Measurements from ENCODE around the gene XYLT1. TPM values are rescaled to one million over a fixed set of nuclear protein-coding genes. Genes with fewer than 3 reads are reported as not detected.
A peak's percentile ranks its signal among the peaks of the same experiment; 100 is the strongest.

Gene XYLT1
- total RNA-seq, 1 donor from 2014 or later, result 0.45 TPM

DNA sequence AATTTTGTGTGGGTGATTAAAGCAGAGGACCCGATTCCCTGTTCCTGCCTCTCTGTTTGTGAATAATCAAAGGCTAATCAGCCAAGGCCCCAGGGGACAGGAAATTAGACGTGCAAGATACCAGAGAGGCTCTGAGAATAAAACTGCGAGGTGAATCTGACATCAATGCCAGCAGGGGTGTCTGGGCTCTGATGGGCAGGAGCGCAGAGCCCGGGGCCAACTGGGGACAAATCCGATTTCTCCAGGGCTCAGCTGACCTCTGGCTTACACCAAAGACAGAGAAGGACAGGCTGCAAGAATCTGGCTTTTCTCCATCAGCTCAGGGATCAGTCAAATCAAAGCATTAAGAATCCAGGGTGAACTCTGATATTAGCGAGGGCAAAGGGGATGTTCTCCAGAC is 174.3 kb downstream of the XYLT1 start:
- DNase-seq (ENCODE audit: low spot score), result no peak
- no peak for ATAC-seq

DNA sequence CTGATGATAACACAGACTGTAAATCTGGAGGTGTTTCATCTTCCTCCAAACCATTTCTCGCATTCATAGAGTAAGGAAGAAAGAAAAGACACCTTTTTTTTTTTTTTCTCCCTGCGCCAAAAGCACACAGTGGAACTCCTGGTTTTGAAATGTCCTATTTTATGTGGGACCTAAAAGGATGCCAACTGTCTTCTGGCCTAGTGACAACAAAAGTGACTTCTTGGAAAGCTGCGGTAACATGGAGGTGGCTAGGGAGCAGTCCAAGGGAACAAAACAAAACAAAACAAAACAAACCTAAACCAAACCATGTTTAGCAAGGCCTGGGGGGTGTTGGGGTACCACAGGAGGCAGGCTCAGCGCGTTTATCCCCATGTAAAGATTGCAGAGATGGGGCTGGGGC is 174.8 kb downstream of the XYLT1 start:
- DNase-seq (ENCODE audit: low spot score) (no peak), ATAC-seq (no peak)

DNA sequence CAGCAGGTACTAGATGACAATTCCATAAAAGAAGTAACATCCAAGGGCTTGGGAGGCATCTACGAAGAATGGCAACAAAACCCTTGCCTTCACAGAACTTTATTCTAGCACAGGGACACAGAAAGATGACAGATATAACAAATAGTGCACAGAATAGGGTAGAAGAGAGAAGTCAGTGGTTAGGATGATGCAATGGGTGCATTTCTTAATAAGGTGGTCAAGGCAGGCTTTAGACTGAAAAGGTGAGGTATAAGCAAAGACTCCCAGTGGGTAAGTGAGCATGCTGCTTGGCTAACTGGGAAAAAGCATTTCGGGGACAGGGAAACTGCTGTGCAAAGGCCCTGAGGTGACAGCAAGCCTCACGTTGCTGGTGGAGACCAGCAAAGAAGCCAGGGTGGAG is 175.9 kb downstream of the XYLT1 start:
- ATAC-seq (no peak), DNase-seq (ENCODE audit: low spot score) (no peak)

DNA sequence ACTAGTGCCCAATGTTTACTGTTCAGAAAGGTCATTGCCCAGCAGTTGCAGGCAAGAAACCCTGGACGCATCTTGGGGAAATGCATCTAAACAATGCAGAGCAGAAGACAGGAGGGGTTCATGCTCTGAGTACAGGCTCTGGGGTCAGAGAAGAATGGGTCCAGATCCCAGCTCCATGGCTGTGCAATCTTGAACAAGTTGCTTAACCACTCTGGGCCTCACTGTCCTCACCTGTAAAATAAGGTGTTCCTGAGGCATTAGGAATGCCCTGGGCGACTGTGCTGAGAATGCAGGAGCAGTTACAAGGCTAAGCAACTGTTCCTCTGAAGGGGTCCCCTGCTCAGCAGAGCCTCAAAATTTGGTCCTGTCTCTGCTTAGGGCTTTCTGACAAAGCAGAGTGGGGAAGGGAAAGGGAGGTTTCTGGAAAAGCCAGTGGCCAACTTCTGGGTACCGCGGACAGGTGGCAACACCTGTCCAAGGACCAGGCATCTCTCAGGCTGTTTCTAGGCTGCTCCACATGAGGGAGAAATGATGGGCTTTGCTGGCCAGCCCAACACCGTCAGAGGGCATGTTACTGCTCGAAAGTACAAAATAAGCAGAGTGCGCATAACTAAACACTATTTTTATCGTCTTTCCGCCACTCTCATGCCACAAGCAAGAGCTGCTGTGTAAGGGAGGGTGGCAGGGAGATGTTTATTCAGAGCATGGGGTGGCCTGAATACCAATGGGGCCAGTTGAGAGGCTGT is 176.8 kb downstream of the XYLT1 start:
- DNase-seq (ENCODE audit: low spot score) (no peak), ATAC-seq (no peak)

DNA sequence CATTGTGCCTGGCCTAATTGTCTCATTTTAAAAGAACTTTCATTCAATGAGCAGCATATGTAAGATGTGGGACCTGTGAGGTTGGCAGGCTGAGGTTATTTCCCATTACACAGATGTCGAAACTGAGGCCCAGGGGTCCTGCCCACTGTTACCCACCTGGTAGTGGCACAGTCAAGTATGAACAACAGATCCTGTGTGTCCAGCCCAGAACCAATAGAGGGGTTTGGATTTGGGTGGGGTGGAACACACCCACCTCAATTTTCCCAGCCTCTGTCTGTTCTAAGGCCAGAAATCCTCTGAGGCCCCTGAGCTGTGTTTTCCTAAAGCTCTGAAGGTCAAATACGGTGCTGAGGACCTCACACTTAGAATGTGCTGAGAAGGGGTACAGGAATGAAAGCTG is 179.5 kb downstream of the XYLT1 start:
- ATAC-seq, result no peak
- no peak for DNase-seq (ENCODE audit: low spot score)

DNA sequence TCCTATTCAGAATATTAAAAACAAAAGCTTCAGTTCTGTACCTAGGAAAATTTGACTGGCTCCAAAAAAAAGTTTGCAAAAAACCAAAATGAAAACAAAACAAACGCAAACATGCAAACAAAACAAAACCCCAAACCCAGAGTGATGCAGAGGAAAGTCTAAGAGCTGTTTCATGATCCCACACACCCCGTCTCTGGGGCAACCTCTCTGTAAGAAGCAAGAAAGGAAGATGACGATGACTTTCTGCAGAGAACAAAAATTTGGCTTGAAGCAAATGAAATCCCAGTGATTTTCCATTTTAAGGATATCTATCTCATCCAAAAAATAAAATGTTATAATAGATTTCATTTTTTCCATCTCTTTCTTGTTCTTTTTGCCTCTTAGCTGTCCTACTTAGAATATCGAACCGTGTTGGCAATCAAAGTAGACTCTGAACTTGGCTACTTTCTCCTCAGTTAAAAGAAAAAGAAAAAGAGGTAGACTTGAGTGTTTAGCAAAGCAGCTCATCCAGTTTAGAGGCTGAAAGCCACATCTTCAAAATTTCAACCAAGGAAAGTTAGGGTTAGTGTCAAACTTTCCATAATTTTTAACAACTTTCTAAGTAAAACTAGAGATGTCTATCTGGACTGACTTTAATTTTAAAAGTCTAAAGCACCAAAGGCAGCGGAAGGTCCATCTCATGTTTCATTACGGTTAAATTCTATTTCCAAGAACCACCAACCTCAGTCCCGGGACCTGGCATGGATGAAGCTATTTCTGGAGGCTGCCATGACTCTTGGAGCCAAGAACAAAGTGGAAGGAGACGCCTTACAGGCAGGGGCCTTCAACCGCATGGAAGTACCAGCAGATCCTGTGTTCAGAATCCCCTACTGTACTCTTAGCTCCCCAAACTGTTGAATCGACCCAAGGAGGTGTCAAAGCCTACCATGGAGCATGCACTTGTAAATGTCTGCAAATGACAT is 180.8 kb downstream of the XYLT1 start:
- ATAC-seq (no peak), DNase-seq (ENCODE audit: low spot score) (no peak)

DNA sequence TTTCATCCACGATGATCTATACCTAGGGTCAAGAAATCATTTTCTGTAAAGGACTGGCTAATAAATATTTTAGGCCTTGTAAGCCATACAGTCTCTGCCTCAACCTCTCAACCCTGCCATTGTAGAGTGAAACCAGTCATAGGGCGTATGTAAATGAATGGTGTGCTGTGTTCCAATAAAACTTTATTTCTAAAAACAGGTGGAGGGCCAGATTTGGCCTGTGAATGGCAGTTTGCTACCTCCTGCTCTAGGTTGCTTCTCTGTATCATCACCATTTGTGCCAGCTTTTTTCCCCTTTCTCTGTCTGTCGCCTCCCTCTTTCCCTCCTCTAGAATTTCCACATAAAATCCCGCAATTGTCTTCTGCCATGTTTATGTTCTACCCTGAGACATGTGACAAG is 181.7 kb downstream of the XYLT1 start:
- DNase-seq (ENCODE audit: low spot score) (no peak), ATAC-seq (no peak)

DNA sequence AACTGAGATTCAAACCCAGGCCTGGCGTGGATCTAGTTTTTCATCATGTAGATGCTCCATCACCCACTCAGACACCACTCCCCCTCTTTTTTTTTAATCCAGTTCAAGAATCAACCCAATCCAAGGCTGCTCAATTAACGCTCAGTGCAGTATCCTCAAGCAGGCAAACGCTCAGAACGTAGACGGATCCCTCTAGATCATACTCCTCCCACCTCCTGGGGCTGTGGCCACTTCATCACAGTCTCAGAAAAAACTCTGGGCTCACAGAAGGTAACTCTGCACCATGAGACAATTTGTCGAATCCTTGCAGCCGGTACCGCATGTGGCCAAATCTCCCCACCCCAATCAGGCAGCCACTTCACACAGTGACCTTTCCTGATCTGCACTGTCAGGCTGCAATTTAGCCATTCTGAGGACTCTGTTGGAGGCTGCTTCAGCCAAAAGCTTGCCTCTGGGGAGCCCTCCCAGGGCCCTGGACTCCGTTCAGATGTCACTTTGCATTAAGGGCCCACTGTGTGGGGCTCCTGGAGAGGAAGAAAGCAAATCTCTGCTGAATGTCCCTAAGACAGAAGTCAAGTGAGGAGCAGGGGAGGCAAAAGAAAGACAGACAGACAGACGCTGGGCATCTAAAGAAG is 183.5 kb downstream of the XYLT1 start:
- no peak for ATAC-seq
- no peak for DNase-seq (ENCODE audit: low spot score)

DNA sequence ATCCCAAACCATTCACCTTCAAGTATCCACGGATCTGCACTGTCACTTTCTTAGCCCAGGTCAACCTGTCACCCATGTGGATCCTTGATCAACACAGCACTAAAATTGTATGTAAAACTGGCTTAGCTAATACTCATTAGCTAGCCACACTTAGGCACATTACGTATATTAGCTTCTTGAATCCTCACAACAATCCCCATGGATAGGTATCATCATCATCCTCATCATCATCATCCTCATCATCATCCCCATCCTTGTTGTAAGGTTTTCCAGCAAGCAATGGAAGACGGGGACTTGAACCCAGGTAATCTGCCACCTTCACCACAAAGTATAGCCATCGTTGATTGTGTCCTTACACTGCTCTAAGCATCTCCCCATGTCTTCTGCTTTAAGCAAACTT is 184.3 kb downstream of the XYLT1 start:
- ATAC-seq (no peak), DNase-seq (ENCODE audit: low spot score) (no peak)

DNA sequence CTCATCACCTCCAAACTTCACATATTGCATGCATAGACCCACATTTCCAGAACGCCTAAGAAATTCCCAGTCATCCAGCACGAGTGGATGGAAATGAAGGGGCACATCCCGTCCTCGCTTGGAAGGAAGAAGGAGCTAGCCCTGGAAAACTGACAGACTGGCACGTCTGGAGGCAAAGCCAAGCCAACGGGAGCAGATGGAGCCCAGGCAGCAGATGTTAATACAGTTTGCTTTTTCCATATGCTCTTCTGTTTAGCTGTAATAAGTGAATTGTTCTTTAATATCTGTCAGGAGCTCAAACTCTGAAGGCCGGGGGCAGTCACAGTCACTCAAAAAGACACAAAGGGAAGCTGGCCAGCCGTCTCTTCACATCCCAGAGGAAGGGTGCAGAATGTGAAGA is 187.7 kb downstream of the XYLT1 start:
- ATAC-seq (no peak), DNase-seq (ENCODE audit: low spot score) (no peak)

DNA sequence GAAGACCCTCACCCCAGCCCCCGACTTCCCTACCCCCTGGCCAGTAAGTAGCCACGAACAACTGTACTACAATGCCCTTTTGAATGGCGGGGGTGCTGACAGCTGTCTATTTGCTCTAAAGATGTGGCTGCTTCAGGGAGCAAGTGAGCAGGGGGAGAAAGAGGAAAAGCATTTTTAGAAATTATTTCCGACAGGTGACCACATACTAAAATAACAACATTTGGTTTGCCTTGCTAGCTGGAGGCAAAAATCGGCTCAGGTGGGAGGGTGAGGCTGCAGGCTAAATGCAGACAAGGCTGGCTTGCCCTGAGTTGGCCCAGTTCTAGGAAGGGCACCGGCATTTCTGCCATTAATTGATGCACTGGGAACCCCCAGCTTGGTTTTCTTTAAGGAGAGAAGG is 188.5 kb downstream of the XYLT1 start:
- ATAC-seq (no peak), DNase-seq (ENCODE audit: low spot score) (no peak)

DNA sequence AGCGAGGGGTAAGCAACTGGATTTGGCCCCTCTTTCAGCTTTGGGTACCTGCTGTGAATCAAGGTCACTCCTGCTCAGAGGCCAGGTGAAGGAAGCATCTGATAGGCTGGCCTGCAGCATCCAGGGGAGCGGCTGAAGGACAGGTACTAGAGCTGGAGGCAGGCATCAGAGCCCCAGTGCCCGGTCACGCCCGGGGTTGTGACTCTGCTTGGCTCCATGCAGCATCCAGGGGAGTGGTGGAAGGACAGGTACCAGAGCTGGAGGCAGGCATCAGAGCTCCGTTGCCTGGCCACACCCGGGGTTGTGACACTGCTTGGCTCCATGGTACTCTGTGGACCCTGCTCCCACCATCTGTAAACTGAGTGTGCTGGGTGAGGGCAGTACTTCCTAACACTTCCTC is 189.7 kb downstream of the XYLT1 start:
- no peak for DNase-seq (ENCODE audit: low spot score)
- no peak for ATAC-seq

DNA sequence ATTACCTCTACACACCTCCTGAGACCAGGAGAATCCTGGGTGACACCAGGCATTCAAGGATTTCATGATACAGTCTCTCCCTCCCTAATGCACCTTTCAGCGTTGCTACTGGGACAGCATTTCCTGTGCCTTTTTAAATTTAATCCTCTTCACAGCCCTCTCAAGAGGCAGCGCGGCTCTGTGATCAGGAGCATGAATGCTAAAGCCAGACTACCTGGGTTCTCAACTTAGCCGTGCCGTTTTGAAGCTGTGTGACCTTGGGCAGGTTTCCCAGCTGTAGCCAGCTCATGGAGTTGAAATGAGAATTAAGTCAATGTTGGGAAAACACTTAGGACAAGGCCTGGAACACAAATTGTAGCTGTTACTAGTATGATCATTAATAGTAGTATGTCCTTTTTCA is 191.8 kb downstream of the XYLT1 start:
- no peak for ATAC-seq
- DNase-seq (ENCODE audit: low spot score), result no peak

DNA sequence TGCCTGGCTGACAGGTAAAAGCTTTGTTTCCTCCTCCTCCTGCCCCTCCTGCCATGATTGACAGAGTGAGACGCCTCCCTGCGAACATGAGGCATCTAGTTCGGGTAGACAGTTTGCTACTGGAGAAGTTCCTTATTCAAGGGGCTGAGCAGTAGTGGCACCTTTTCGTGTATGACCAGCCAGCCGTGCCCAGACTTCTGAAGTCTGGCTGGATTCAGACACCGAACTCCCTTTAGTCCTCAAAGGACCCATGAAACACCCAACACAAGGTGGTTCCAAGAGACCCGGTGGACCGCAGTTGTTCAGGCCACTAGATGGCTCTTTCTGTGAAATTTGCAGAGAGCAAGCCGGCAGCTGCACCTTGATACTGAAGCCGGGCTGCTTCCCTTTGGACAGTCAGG is 192.8 kb downstream of the XYLT1 start:
- DNase-seq (ENCODE audit: low spot score) (no peak), ATAC-seq (peak; percentile 61)

DNA sequence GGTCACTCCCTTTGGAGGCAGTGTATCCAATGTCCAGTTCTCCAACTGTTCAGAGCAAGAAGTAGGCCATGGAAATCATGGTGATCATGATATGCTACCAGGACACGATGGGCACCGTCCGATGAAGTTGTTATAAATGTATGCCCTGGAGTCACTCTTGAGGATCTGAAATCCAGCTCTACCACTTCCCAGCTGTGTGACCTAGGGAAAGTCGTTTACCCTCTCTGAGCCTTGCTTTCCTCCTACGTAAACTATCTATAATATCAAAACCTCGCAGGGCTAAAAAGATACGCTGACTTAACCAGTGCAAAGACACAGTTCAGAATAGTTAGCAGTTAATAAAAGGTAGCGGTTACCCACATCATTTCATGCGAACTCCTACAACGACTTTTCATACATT is 194.2 kb downstream of the XYLT1 start:
- no peak for DNase-seq (ENCODE audit: low spot score)
- ATAC-seq, result no peak

DNA sequence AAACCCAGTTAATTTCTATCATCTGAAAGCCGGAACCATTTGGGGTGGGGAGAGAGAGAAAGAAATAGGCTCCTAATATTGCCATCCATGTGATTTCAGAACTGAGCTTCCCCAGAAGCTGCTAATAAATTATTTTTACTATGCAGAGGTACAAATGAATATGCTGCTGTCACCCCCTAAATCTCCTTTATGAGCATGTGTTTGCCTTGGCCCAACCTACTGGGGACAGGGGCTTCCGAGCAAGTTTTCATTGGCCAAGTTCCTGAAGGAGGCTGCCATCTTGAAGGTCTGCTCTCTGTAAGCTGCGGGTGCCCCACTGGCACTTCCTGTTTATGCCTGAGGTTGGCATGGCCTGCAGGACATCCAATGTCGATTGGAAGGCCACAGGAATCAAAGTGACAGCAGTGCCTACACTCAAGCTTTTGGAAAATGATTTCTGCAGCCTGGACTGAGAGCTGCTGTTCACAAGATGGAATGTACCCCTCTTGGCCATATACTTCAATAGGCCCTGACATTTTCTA is 194.7 kb downstream of the XYLT1 start:
- ATAC-seq, result no peak
- DNase-seq (ENCODE audit: low spot score), result no peak

DNA sequence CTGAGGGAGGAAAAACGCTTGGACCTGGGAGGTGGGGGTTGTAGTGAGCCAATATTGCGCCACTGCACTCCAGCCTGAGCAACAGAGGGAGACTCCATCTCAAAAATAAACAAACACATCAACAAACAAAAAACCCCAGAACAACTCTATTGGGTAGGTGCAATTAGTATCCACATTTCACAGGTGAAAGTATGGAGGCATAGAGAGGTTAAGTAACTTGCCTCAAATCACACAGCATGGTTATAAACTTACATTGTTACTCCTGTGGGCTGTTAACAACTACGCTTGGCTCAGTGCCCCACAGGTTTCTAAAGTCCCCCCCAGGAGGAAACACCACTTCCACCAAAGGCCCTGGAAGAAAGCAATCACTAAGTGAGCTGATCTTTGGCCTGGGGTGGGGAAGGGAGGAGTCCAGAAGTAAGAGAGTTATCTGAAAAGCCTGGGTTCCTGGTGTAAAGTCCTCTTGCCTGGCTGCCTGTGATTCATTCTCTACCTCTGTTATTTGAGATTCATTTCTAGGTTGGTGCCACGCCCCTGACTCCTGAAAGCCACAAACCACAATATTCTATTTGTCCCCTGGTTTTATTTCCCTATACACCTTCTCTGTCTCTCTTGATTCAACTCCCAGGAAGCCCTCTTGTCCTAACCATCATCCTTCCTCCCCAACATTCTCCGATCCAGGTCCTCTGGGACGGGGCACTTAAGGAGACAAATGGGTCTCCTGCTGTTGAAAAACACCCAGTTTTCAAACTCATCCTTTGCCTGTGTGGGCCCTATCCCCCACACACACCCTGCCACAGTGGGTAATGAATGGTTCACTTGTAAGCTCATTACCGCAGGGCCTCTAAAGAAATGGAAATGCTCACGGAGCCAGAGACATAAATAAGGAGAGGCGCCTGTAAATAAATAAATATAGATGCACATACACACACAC is 195.4 kb downstream of the XYLT1 start:
- no peak for ATAC-seq

DNA sequence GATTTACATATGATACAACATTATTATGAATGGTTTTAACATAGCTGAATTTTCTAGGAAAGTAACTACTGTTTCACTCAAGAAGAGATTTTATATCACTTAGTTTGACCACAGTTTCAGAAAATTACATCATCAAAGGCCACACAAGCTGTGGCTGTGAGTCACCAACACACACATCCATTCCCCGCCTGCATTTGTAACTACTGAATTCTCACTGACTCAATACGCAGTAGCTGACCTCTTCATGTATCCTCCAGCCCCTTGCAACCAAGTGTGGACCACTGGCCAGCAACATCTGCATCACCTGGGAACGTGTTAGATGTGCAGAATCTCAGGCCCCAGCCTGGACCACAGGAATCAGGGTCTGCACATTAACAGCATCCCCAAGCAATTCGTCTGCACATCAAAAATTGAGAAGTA is 197.6 kb downstream of the XYLT1 start:
- ATAC-seq (no peak), DNase-seq (ENCODE audit: low spot score) (no peak)

More for the DNA sequence above, 195.4 kb downstream of the XYLT1 start:
- DNase-seq (ENCODE audit: low spot score), result no peak

DNA sequence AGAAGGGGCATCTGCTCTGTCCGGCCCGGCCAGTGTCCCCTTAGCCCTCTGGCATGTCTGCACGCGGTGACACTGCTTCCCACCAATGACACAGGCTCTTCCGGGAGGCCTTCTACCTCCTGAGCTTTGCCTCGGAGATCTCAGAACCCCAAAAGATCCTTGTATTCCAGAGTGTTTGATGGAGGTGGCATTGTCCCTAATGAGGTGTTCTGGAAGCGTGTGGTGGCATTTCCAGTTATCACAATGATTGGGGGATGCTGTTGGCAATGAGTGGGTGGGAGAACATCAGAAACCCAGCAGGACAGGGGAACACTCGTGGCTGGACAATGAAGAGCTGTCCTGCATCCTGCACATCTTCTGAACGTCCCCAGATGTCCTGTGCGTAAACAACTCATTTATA is 198.0 kb downstream of the XYLT1 start:
- ATAC-seq, result no peak
- DNase-seq (ENCODE audit: low spot score), result no peak

DNA sequence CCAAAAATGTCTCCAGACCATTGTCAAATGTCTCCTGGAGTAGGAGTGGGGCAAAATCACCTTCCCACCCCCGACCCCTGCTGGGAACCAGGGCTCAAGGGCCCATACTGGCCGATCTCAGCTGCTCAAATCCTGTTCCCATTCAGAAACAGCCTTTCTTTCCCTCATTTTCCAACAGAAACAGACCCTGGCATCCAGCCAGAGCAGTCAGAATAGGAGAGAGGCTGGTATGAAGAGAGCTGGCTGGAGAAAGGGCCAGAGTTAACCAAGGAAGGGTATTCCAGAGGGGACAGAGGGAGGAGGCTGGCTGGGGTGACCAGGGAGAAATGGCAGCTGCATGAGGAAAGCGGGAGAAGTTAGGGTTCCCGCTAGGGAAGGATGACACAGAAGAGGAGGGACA is 199.1 kb downstream of the XYLT1 start:
- ATAC-seq, result no peak
- DNase-seq (ENCODE audit: low spot score), result no peak

Measured in left lobe of liver (tissue), 2 donors.